PC-9 (cell line): ENCODE measurements around the gene EDN2. TPM values are rescaled to one million over a fixed set of nuclear protein-coding genes. Genes with fewer than 3 reads are reported as not detected.

Experiments
- BruUV-seq: library from RNA; stranded (reverse); fragments of 400-500 nt; replicated peaks from 2 replicates; lab custom pipeline; 2021; lab: Mats Ljungman, UMichigan
- CTCF ChIA-PET: fragments of 300-600 bp; sonication (Branson Sonifier 250); formaldehyde crosslinking; loops from one replicate; lab custom pipeline; 2022; ENCODE audit warnings: antibody characterized with exemption; lab: Charles Lee
- POLR2A ChIA-PET: fragments of 300-600 bp; sonication (Branson Sonifier 250); formaldehyde crosslinking; loops from one replicate; lab custom pipeline; 2022; ENCODE audit warnings: antibody characterized with exemption; ENCODE audit not compliant: unreplicated experiment; lab: Charles Lee
- DNase-seq, 2 experiments: peaks; one replicate each; pipeline versions ENCODE4 v3.0.0 to v3.0.0-alpha.2; 2015 to 2022; ENCODE audit warnings: mixed read lengths in 1 of 2
- H2AFZ ChIP-seq: fragments of 200-600 bp; sonication (generic); 2 replicates; pipeline ENCODE4 v1.8.1; 2017; ENCODE audit warnings: antibody characterized with exemption
- H3F3A ChIP-seq: fragments of 200-600 bp; sonication (generic); 2 replicates; pipeline ENCODE4 v1.8.1; 2017; ENCODE audit warnings: antibody characterized with exemption, mild to moderate bottlenecking, low read depth; ENCODE audit not compliant: insufficient read depth
- H3K27ac ChIP-seq: fragments of 200-600 bp; sonication (generic); 2 replicates; pipeline ENCODE4 v1.6.1; 2016; ENCODE audit warnings: mixed run types
- H3K27me3 ChIP-seq: fragments of 200-600 bp; sonication (generic); 2 replicates; pipeline ENCODE4 v1.6.1; 2016; ENCODE audit warnings: low read depth, mixed run types; ENCODE audit not compliant: insufficient read depth
- H3K36me3 ChIP-seq: fragments of 200-600 bp; sonication (generic); 2 replicates; pipeline ENCODE4 v1.6.1; 2016; ENCODE audit warnings: low read depth, mixed run types
- H3K4me1 ChIP-seq: fragments of 200-600 bp; sonication (generic); replicated peaks from 2 replicates; pipeline ENCODE4 v1.6.1; 2016; ENCODE audit warnings: mixed run types; ENCODE audit not compliant: insufficient read depth
- H3K4me2 ChIP-seq: fragments of 200-600 bp; sonication (generic); 2 replicates; pipeline ENCODE4 v1.6.1; 2017; ENCODE audit warnings: mixed run types
- H3K4me3 ChIP-seq: fragments of 200-600 bp; sonication (generic); 2 replicates; pipeline ENCODE4 v1.6.1; 2016; ENCODE audit warnings: mixed run types
- H3K79me2 ChIP-seq: fragments of 200-600 bp; sonication (generic); 2 replicates; pipeline ENCODE4 v1.6.1; 2017; ENCODE audit warnings: low read depth, mixed run types
- H3K9me2 ChIP-seq: fragments of 200-600 bp; sonication (generic); 2 replicates; pipeline ENCODE4 v1.8.1; 2017; ENCODE audit warnings: mild to moderate bottlenecking; ENCODE audit not compliant: insufficient read depth
- H3K9me3 ChIP-seq: fragments of 200-600 bp; sonication (generic); 2 replicates; pipeline ENCODE4 v1.8.1; 2016; ENCODE audit warnings: low read depth; ENCODE audit not compliant: insufficient read depth
- H4K20me1 ChIP-seq: fragments of 200-600 bp; sonication (generic); 2 replicates; pipeline ENCODE4 v1.8.1; 2017; ENCODE audit not compliant: insufficient read depth
- CTCF ChIP-seq: fragments of 200-600 bp; sonication (generic); conservative IDR thresholded peaks from 2 replicates; pipeline ENCODE4 v1.6.1; 2017; ENCODE audit warnings: mixed run types, antibody characterized with exemption, mild to moderate bottlenecking, moderate library complexity
- EZH2 ChIP-seq: fragments of 200-600 bp; sonication (generic); IDR thresholded peaks from 2 replicates; pipeline ENCODE4 v1.8.0; 2017; ENCODE audit warnings: antibody characterized with exemption, low read depth
- intact Hi-C: fragments of 100-400 bp; cut with micrococcal nuclease; formaldehyde crosslinking; loops from one replicate; pipeline ENCODE4 v1.10.0; 2022; ENCODE audit not compliant: unreplicated experiment
- total RNA-seq: library from RNA; stranded (reverse); gene quantifications from 2 replicates; pipeline ENCODE4 v1.2.3, GENCODE V29; 2021

Gene EDN2
- total RNA-seq, 1 experiment from 2014 or later = 0.48 TPM

GRCh38 chr1:41488040-41488951 lies 3.8 kb upstream of the EDN2 start:
- POLR2A ChIA-PET = interaction anchor here (0.5 kb wide), 1 partner anchor 132 kb away, joined by 3 read pairs; no protein-coding TSS in a partner anchor
- no peaks in the 10 kb centered on the region for H3K27me3 ChIP-seq
- no peaks in the 10 kb centered on the region for H3K79me2 ChIP-seq
- H3K27ac ChIP-seq = no peak overlapping the region
- TF ChIP-seq CTCF (no peak), EZH2 (no peak)
- H3K4me3 ChIP-seq = no peak overlapping the region
- peaks cover 41% of the 10 kb centered on the region for H3K4me1 ChIP-seq
- intact Hi-C loops = no loop called here
- H2AFZ ChIP-seq = no peak overlapping the region
- H3K36me3 ChIP-seq = no peaks in the 10 kb centered on the region
- no peaks in the 10 kb centered on the region for H4K20me1 ChIP-seq
- DNase-seq = no peak
- no peaks in the 10 kb centered on the region for H3K9me2 ChIP-seq
- BruUV-seq = no TSS peak
- no peaks in the 10 kb centered on the region for H3K9me3 ChIP-seq
- no peak overlapping the region for H3K4me2 ChIP-seq
- CTCF ChIA-PET = interaction anchor here (0.6 to 0.7 kb wide), 2 partner anchors 26 to 205 kb away, joined by 3 to 6 read pairs; no protein-coding TSS in a partner anchor
- H3F3A ChIP-seq = peaks cover 12% of the 10 kb centered on the region

DNA sequence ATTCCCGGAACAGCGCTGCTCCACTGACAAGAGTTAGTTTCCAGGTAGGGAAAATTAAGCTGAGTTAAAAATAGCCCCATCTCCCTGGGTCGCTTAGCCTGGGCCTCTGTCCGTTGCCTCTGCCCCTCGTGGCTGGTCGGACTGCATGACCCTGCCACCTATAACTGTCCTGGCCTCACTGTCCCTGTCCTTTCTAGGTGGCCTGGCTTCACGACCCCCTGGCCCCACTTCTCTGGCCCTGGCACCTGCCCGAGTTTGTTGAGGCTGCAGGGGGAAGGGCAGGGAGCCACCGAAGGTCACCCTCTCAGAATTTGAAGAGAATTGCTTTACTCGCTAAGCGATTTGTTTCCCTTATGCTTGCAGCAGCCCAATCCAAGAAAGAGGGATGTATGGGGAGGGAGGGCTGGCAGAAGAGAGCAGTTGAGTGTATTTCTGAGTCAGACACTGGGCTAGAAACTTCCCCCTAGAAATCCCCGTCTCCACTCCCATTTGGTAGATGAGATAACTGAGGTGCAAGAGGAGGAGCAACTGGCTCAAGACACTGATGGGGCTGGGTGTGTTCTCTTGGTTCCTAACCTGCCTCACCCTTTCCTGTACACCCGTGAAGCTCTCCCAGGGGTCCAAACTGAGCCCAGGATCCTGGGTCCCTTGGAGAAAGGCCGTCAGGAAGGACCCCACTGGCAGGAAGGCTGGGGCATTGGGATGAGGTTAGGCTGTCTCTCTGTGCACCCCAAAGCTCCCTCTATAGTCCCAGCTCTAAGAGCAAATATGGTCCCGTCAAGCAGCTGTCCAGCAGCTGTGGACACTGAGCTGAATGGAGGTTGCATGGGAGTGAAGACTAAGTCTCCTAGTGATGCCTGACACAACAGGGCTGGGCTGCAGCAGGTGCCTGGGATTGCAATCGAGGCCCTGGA lies 2.9 kb upstream of the EDN2 start:
- Histone ChIP-seq H3K9me3 (no peaks in the 10 kb centered on the region), H3K9me2 (no peaks in the 10 kb centered on the region), H3K27me3 (no peaks in the 10 kb centered on the region), H3K79me2 (no peaks in the 10 kb centered on the region), H3K36me3 (no peaks in the 10 kb centered on the region), H3K4me2 (no peak overlapping the region), H4K20me1 (no peaks in the 10 kb centered on the region), H3K4me1 (peaks cover 32% of the 10 kb centered on the region), H3K4me3 (no peak overlapping the region), H2AFZ (no peak overlapping the region), H3K27ac (no peak overlapping the region), H3F3A (peaks cover 5% of the 10 kb centered on the region)
- no peak for TF ChIP-seq CTCF
- no peak for TF ChIP-seq EZH2
- POLR2A ChIA-PET = interaction anchor here (0.5 kb wide), 1 partner anchor 131 kb away, joined by 3 read pairs; no protein-coding TSS in a partner anchor
- intact Hi-C loops = no loop called here
- DNase-seq = no peak
- no TSS peak for BruUV-seq
- CTCF ChIA-PET = interaction anchor here (0.7 kb wide), 1 partner anchor 27 kb away, joined by 6 read pairs; no protein-coding TSS in a partner anchor
